Suprapubic skin (tissue), 4 donors: Measurements from ENCODE around the gene MBD3L5.

Source experiments
- POLR2A ChIP-seq, 2 donors: fragments of 450-650 bp; IDR thresholded peaks; one replicate each; pipeline ENCODE4 v1.6.1; 2017; ENCODE audit warnings: antibody characterized with exemption in 2 of 2, mild to moderate bottlenecking in 2 of 2, moderate library complexity in 2 of 2
- POLR2AphosphoS5 ChIP-seq, 3 donors: sonication (generic); formaldehyde crosslinking; IDR thresholded peaks; one replicate each; pipeline ENCODE4 v1.6.1; 2017; ENCODE audit warnings: antibody characterized with exemption in 3 of 3
- TF ChIP-seq, protein P1 (sequence below), 2 donors: fragments of 200-600 bp in 1 of 2; fragments of 450-650 bp in 1 of 2; sonication (generic) in 1 of 2; IDR thresholded peaks; one replicate each; pipeline ENCODE4 v1.5.1; 2016 to 2019; ENCODE audit warnings: antibody characterized with exemption in 2 of 2, mild to moderate bottlenecking in 1 of 2, moderate library complexity in 1 of 2

DNA sequence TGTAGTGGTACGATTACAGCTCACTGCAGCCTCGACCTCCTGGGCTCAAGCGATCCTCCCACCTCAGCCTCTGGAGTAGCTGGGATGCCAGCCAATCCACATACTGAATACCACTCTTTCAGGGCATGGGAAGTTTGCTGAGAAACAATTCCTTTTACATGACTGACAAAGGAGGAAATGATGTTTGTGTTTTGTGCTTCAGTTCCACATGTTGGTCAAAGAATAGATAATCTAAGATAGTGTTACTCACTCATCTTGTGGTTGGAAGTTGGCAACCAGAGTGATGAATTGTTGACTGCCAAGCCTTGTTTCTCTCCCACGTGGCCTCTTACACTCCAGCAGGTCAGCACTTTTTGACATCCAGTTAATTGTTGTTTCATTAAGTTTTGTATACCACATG is 16.7 kb upstream of the MBD3L5 start:
- TF ChIP-seq, protein P1, sequence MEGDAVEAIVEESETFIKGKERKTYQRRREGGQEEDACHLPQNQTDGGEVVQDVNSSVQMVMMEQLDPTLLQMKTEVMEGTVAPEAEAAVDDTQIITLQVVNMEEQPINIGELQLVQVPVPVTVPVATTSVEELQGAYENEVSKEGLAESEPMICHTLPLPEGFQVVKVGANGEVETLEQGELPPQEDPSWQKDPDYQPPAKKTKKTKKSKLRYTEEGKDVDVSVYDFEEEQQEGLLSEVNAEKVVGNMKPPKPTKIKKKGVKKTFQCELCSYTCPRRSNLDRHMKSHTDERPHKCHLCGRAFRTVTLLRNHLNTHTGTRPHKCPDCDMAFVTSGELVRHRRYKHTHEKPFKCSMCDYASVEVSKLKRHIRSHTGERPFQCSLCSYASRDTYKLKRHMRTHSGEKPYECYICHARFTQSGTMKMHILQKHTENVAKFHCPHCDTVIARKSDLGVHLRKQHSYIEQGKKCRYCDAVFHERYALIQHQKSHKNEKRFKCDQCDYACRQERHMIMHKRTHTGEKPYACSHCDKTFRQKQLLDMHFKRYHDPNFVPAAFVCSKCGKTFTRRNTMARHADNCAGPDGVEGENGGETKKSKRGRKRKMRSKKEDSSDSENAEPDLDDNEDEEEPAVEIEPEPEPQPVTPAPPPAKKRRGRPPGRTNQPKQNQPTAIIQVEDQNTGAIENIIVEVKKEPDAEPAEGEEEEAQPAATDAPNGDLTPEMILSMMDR (IDR thresholded peaks at IDR 0.05) = no peak
- TF ChIP-seq POLR2A (IDR thresholded peaks at IDR 0.05) (no peak), POLR2AphosphoS5 (IDR thresholded peaks at IDR 0.05) (no peak)
